Measurements from ENCODE around the gene C15orf61.

C15orf61 gene

GRCh38 chr15:67510597-67511190, 10.2 kb upstream of the C15orf61 start:
- Histone ChIP-seq H3K36me3 (peaks cover 11 to 43% (median 18%) of the 10 kb centered on the region in 3 donors), H3K9me3 (no peaks in the 10 kb centered on the region), H3K4me1 (no peaks in the 10 kb centered on the region), H3K27me3 (no peaks in the 10 kb centered on the region), H3K4me3 (no peak overlapping the region), H3K27ac (no peak overlapping the region)
- intact Hi-C loops (cut with DNase I; ENCODE audit: low total_unique reads): no loop called here
- no peak for TF ChIP-seq CTCF (IDR thresholded peaks at IDR 0.05)
- no peak for DNase-seq

GRCh38 chr15:67511606-67512005, 9.3 kb upstream of the C15orf61 start:
- no peaks in the 10 kb centered on the region for H3K4me1 ChIP-seq
- no peak overlapping the region for H3K27ac ChIP-seq
- no peak for DNase-seq
- no peak for TF ChIP-seq CTCF (IDR thresholded peaks at IDR 0.05)
- no peaks in the 10 kb centered on the region for H3K27me3 ChIP-seq
- H3K9me3 ChIP-seq: no peaks in the 10 kb centered on the region
- intact Hi-C loops (cut with DNase I; ENCODE audit: low total_unique reads): no loop called here
- H3K4me3 ChIP-seq: no peak overlapping the region
- H3K36me3 ChIP-seq: peaks cover 11 to 44% (median 18%) of the 10 kb centered on the region in 3 donors

DNA sequence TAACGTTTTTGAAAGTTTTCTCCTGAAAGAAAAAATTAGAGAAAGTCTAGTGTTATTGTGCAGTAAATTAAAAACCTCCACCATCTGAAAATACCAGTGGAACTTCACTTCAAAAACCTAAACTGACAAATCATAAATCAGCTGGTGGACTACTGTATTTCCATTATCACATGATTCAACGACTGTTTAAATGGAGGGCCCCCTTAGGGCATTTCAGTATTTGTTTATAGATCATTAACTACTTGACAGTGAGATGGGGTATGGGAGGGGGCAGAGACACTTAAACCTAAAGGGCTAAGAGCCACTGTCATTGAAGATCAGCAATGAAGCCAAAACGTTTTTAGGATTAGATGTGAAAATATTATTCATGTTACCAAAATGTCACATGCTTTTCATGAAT, 8.8 kb upstream of the C15orf61 start:
- no peak for TF ChIP-seq CTCF (IDR thresholded peaks at IDR 0.05)
- Histone ChIP-seq H3K9me3 (no peaks in the 10 kb centered on the region), H3K36me3 (peaks cover 11 to 44% (median 18%) of the 10 kb centered on the region in 3 donors), H3K4me1 (no peaks in the 10 kb centered on the region), H3K4me3 (no peak overlapping the region), H3K27me3 (no peaks in the 10 kb centered on the region), H3K27ac (no peak overlapping the region)
- intact Hi-C loops (cut with DNase I; ENCODE audit: low total_unique reads): no loop called here
- DNase-seq: no peak

GRCh38 chr15:67512933-67513714, 7.8 kb upstream of the C15orf61 start:
- Histone ChIP-seq H3K27ac (no peak overlapping the region), H3K36me3 (peaks cover 11 to 44% (median 18%) of the 10 kb centered on the region in 3 donors), H3K4me3 (no peak overlapping the region), H3K4me1 (no peaks in the 10 kb centered on the region), H3K27me3 (no peaks in the 10 kb centered on the region), H3K9me3 (no peaks in the 10 kb centered on the region)
- no peak for DNase-seq
- intact Hi-C loops (cut with DNase I; ENCODE audit: low total_unique reads): no loop called here
- no peak for TF ChIP-seq CTCF (IDR thresholded peaks at IDR 0.05)

DNA sequence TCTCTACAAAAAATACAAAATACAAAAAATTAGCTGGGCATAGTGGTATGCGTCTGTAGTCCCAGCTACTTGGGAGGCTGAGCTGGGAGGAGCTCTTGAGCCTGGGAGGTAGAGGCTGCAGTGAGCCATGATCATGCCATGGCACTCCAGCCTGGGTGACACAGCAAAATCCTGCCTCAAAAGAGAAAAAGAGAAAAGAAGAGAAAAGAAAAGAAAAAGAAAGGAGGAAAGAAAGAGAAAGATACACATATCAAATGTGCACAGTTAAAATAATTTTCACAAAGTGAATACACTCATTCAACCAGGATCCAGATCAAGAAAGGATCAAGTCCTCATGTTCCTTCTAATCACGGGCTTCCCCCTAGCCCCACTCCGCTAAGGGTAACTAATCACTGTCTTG, 5.8 kb upstream of the C15orf61 start:
- H3K4me1 ChIP-seq: peaks cover 0 to 3% (median 0%) of the 10 kb centered on the region in 4 donors
- TF ChIP-seq CTCF (IDR thresholded peaks at IDR 0.05): no peak
- H3K9me3 ChIP-seq: no peaks in the 10 kb centered on the region
- H3K27ac ChIP-seq: no peak overlapping the region
- no peak for DNase-seq
- H3K4me3 ChIP-seq: no peak overlapping the region
- no peaks in the 10 kb centered on the region for H3K27me3 ChIP-seq
- intact Hi-C loops (cut with DNase I; ENCODE audit: low total_unique reads): no loop called here
- peaks cover 6 to 39% (median 18%) of the 10 kb centered on the region in 3 donors for H3K36me3 ChIP-seq
